GM18520 (cell line): ENCODE data around the gene C1orf159.
"Not testable (repeated sequence)": the region's sequence is repeated elsewhere in the genome, so short reads cannot be mapped to it uniquely, and the experiment has no call there.

Experiments used
- ATAC-seq: cut with Tn5 transposase; IDR thresholded peaks from one replicate; pipeline ENCODE4 v1.9.1; 2021; ENCODE audit not compliant: unreplicated experiment

Gene C1orf159

GRCh38 chr1:1082239-1082775 lies 33.6 kb downstream of the C1orf159 start:
- ATAC-seq = no peak

DNA sequence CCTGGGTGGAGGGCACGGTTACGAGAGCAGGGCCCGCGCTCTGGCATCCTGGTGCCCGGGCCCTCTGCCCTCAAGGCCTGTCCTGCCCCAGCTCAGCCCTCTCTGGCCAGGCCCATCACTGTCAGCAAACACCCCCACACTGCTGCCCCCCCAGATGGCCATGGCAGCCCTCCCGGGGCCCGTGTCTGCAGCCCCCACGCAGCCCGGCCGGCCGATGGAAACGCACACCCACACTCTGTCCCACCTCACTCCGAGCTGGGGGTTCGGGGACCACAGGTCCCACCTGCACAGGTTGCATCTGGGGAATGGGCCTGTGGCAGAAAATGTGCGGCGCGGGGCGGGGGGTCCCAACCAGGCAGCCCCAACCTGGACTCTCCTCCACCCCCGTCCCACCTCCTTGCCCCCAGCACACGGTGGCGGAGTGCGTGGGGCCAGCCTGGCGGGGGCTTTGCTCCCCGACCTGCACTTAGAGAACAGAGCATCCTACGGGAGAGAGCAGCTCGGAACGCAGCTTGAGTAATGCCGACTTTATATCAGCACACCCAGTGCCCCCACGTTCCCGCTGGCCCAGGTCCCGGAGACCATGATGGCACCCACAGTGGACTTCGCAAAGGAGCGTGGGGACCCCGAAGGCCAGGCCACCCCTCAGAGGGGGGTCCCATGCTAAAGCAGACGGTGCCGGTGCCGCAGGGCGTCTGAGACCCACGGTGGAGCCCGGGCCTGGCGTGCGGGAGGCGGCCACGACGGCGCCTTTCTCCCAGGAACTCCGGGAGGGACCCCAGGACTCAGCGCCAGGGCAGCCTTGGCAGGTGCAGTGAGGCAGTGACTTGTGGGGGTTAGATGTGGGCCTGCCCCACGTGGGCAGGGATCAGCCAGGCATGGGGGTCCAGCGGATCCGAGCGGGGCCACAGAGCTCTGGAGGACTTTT lies 34.3 kb downstream of the C1orf159 start:
- ATAC-seq = no peak

- no peak for ATAC-seq
Observed at GRCh38 chr1:1080951-1081310, 35.0 kb downstream of the C1orf159 start.

GRCh38 chr1:1080122-1080757 lies 35.6 kb downstream of the C1orf159 start:
- ATAC-seq = no peak

DNA sequence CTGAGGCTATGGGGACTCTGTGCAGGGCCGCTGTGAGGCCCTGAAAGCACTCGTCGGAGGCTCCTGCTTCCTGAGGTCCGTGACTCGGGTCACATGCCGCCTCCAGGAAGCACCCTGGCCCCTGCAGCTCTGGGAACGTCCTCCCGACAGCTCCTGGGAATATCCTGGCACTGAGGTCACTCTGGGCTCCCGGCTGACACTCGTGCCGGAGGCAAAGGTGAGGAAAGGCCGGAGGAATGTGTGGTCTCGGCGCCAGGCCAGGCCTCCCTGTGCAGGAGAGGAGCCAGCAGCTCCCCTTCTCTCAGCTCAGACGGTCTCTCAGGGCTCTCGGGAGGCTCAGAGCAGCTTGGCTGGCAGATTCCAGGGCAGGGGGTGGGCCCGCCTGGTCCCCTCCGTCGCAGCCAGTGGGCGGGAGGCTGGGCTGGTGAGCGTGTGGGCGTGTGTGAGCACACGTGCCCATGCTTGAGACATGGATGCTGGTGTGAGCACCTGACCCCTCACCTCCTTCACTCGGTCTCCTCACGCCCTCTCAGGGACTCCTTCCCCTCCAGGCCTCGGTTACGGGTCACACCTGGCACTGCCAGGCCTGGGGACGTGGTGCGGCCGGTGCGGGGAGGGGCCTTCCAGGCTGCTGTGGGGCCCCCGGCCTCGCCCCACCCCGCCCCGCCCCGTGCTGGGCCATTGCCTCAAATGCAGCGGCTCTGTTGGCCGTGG lies 36.3 kb downstream of the C1orf159 start:
- no peak for ATAC-seq

DNA sequence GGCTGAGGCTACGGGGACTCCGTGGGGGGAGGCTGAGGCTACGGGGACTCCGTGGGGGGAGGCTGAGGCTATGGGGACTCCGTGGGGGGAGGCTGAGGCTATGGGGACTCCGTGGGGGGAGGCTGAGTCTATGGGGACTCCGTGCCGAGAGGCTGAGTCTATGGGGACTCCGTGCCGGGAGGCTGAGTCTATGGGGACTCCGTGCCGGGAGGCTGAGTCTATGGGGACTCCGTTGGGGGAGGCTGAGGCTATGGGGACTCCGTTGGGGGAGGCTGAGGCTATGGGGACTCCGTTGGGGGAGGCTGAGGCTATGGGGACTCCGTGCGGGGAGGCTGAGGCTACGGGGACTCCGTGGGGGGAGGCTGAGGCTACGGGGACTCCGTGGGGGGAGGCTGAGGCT lies 38.5 kb downstream of the C1orf159 start:
- ATAC-seq = not testable (repeated sequence)

DNA sequence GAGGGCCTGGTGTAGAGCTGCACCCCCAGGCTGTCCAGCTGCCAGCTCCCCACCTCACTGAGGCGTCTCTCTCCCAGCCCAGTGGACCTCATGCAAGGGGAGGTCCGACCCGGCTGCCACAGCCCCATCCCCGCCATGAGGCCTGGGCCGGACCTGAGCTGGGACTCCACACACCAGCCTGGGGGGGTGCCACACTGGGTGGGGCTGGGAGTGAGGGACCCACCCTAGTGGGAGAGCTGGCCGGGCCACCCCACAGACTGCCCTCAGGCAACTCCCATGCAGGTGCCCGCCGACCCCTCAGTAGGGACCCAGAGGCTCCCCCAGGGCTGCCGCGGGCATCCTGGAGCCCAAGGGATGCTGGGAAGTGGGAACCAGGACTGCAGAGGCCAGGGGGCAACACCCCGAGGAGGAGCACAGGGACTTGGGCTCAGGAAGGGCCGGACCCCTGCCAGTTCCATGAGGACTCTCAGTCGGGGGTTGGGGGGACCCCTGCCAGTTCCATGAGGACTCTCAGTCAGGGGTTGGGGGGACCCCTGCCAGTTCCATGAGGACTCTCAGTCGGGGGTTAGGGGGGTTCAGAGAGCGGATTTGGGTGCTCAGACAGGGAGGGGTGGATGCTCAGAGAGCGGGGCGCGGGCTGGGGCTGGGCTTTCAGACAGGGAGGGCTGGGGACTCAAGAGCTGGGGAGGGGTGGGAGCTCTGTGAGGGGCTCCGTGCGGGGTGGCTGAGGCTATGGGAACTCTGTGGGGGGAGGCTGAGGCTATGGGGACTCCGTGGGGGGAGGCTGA lies 40.5 kb downstream of the C1orf159 start:
- ATAC-seq = no peak

- no peak for ATAC-seq
Observed at GRCh38 chr1:1074631-1075147, 41.2 kb downstream of the C1orf159 start.

DNA sequence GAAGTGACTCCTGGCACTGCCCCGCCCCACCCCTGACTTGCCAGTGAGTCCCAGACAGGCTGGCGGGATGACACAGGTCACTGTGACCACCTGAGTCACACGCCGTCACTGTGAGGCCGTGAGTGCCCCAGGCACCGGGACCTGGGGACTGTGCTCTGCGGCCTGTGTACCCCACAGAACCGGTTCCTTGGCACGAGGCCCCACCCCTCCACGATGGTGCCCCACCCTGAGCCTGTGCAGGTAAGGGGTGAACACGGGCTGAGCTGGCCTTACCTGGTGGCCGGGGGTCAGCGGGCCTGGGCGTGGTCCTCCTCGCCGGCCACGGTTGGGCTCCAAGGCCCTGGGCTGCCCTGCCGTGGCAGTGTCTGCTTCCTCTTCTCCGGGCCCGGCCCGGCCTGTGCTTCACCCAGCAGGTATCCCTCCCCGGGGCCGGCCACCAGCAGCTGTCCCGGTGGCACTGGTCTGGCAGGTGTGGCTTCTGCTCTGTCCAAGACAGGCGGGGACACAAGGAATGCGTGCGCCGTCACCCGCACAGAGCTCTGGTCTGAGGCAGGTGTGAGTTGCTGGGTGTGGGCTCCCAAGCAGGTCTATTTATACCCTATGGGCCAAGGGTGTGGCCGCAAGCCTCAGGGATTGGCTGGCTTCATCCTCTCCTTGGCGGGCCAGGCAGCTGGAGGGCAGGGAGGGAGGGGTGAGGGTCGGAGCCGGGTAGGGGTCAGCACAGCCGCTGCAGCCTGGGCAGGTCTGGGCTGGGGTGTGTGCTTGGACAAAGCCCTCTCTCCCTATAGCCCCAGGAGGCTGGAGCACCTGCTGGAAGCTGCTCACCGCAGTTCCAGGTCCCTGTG lies 41.9 kb downstream of the C1orf159 start, which contains the start of gene RNF223:
Gene RNF223, minus strand, starts transcription at position 564 of the 845 bp plus-strand sequence. CDS start 1,740 bp downstream, outside the sequence.
- ATAC-seq = no peak

DNA sequence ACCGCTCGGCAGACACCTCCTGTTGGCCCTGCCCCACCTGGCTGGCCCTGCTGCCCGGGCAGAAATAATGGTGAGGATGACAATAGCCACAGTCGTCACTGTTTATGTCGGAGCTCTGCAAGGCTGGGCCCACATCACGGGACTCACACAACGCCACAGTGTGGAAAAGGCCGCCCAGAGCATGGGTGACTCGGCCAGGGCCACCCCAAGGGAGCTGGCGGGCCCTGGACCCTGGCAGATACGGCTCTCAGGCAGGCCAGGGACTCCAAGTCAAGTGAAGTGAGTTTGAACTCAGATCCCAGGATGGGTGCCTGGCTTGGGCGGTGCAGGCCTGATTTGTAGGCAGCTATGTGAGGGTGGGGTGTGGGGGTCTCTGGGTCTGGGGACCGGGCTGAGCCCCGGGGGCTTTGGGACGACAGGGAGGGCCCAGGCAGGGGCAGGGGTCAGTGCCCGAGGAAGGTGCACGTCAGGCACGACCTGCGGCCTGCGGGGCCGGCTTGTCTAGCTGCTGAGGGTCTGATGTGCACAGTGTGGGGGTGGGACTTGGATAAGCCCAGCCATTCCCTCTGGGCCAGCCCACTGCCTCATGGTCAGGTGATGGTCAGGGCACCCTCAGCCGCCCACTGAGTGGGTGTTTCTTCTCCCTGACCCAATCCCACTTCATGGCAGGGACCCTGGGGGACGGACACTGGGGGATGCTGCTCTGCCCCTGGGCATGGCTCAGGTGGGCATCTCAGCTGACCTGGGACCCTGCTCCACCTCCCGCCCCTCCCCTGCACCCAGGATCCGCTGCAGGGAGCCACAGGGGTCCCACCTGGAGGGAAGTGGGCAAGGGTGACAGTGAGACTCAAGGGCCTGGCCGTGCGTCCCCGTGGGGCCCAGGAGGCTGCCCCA lies 42.8 kb downstream of the C1orf159 start:
- no peak for ATAC-seq

DNA sequence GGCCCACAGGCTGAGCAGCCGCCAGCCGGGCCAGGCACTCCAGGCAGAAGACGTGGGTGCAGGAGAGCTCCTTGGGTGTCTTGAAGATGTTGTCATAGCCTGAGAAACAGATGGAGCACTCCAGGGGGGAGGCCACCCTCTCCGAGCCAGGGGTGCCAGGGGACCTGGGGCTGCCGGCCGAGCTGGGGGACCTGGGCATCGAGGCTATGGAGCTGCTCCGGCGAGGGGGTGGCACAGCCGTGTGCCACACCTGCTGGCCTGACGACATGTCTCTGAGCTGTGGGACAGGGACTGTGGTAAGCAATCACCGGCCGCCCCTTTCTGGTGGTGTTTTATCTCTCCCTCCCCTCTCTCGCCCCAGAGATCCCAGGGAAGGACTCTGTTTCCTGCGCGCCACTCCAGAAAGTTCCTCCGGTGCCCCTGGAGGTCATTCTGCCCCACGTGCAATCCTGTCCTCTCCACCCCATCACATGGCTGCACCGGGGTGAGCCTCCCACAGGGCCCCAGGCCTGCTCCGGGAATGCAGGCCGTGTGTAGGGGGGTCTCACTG lies 43.5 kb downstream of the C1orf159 start:
- no peak for ATAC-seq

DNA sequence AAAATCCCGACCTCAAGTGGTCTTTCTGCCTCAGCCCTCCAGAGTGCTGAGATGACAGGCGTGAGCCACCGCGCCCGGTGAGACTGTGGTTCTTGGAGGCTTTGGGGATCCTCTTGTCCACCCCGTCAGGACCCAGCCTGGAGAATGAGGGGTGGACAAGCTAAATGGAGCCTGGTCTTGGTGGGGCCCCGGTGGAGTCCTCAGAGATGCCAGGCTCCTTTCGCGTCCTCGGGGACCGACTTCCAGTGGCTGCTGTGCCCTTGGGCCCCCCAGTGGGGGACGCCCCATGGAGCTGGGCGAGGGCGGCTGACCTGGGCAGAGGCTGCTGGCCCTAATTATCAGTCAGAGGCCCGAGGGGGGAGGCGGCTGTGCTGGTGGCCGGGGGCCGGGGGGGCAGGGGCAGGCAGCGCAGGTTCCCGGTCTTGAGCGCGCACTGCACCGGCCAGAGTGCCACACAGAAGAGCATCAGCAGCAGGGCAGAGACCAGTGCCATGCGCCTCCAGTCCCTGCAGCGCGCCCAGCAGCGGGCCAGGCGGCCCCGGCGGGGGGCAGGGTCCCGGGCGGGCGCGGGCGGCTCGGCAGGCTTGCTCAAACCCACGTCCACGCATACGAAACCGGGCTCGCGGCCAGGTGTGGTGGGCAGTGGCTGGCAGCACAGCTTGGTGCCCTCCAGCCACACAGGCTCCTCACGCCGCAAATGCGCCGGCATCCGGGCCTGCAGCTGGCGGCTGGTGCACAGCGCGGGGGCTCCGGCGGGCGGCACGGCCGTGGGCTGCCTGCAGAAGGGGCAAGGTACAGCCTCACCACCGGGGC lies 44.2 kb downstream of the C1orf159 start:
- no peak for ATAC-seq

DNA sequence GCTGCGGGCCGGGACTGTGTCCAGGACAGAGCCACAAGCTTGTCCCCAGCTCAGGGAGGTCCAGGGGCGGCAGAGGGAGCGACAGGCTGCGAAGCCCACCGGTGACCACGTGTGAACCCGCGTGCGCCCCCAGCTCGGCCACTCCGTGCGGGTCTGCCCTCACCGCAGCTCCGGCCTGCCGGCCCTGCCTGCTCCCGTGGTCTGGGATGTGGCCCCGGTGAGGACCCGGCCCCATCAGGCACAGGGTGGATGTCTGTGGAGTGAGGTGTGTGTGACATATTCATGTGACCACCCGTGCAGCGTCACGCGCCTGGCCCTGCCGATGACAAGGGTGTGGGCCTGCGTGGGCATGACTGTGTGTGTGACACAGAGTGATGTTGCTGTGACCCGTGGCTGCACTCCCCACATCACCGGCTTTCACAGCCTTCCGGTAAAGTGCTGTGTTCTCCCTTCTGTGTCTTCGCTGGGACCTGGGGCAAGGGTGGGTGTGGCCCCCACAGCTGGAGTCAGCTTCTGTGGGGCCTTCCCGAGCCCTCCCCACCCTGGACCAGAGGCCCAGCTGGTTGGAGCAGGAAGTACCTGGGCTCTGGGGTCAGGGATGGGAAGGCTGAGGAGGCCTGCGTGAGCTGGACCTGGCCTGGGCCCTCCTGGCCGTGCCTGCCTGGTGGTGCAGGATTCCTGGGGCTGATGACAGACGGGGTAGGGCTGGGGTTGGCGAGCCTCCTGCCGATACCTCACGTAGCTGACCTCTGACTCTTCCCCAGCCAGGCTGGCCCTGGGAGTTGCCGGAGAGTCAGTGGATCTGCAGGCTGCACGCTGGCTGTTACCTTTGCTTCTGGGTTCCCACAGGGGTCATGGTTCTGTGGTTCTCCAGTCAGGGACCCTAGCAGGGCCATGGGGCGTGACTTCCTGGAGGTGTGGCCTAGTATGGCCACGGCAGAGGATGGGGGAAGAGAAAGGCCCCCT lies 45.9 kb downstream of the C1orf159 start:
- ATAC-seq = no peak

- no peak for ATAC-seq
Observed at GRCh38 chr1:1069056-1069710, 46.7 kb downstream of the C1orf159 start.

- no peak for ATAC-seq
Observed at GRCh38 chr1:1068517-1069055, 47.3 kb downstream of the C1orf159 start.
